ENCODE data around the gene TRAFD1.
A peak's percentile ranks its signal among the peaks of the same experiment; 100 is the strongest.

The TRAFD1 gene

DNA sequence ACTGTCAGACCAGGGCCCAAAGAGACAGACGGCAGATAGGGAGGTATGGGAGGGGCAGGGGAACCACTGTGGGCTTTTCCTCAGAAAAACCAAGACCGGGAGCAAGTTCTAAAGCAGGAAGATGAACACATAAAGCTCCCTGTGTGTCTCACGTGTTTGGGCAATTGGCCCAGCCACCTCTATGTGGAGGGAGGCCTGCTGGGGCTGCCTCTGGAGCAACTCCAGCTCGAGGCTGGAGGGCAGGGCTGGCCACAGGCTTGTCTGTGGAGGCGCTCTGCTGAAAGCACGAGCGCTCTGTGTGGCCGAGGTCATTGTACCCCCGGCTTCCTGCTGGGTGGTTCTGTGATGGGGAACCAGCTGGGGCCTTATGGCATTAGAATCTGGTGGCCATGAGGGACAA is 36.4 kb downstream of the TRAFD1 start:
- DNase-seq: no peak

DNA sequence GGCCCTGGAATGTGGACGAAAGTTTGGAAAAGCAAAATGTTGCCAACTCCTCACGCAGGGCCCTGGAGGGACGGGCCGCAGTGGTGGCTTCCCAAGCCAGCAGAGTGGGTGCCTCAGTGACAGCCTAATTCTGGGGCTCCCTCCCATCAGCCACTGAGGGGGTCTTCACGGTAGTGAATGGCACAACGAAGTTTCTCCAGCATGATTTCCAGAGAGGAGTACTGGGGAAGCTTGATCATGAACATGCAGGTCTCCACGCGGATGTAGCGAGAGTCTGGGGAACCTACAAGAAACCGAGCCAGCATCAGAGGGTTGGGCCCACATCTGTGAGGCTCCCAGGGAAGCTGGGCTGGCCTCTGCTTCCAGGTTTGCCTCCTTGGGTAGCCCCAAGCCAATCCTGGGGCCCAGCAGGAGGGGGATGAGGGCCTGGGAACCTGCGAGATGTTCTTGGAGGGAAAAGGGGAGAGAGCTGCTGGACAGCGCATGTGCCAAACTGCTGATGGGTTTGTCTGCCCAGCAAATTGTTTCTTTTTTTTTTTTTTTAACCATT is 37.0 kb downstream of the TRAFD1 start:
- DNase-seq: no peak

DNA sequence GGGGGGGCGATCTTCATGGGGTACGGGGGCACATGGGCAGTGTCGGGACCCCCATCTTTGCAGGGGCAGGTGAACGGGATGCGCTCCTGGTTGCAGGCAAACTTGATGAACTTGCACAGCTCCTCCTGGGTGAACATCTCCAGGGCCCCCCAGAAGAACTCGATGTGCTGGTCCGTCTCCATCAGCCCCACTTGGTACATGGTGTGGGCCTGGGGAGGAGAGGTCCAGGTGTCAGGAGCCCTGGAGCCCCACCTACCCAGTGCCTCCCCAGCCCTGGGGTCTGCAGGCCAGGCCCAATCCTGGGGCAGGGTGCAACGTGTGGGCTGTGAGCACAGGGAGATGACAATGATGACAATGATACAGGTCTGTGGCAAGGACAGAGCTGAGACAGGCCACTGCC is 37.7 kb downstream of the TRAFD1 start:
- DNase-seq: no peak

DNA sequence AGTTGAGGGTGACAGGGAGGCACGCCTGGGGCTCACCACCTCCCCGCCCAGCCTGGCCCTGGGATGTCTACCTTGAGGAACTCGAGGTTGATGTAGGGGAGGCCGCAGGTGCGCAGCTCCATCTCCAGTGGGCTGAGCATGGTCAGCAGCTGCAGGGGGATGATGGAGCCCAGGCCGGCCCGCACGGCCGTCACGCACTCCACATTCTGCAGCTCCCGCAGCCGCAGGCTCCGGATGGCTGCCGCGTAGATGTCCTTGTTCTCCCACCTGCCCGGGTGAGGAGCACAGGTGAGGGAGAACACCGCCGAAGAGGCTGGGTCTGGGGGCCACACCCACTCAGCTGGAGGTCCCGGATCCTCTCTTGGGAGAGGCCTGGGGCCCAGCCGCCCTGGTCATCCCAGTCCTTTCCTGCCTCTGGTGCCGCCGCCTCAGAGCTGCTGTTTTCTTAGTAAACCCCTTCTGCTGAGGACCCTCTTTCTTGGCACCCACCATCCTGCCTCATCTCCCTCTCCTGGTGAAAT is 38.2 kb downstream of the TRAFD1 start:
- DNase-seq: no peak

DNA sequence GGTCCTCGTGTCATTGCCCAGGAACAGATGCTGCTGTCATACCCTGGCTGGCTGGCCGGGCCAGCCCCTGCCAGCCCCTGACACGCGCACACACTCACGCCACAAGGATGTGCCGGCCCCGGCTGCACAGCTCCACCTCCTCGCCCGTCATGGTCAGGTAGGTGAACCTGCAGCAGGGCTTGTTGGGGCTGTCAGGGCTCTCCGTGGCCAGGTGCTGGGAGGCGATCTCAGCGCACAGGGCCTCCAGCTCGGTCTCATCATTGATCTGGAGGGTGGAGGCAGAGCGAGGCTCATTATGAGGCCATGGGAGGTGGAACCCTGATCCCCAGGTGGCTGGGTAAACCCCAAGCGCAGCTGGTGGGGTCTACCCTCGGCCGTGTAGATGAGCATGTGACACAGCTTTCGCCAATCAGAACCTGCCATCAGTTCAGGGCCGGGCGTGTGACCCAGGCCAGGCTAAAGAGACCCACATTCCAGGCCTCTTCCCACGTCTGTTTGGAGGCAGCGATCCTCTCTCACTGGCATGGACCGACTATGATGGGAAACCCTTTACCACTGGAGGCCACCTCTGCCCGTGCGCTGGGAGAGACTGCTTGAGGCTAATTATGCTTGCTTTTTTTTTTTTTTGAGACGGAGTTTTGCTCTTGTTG is 38.8 kb downstream of the TRAFD1 start:
- no peak for DNase-seq

DNA sequence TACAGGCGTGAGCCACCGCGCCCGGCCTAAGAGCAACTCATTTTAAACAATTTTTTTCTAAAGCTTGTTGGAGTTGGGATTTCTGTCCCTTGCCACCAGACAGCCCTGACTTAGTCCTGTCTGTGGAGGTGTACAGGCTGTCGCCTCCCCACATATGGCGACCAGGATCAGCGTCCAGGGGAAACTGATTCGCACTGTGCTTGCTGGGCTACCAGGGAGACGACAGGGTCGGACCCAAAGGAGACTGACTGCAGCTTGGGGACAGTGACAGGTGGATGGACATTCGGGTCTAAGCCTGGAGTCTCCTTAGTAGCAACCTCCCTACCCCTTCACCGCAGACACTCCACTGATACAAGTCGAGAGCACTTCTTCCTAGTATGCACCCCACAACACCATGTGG is 40.3 kb downstream of the TRAFD1 start:
- no peak for DNase-seq

DNA sequence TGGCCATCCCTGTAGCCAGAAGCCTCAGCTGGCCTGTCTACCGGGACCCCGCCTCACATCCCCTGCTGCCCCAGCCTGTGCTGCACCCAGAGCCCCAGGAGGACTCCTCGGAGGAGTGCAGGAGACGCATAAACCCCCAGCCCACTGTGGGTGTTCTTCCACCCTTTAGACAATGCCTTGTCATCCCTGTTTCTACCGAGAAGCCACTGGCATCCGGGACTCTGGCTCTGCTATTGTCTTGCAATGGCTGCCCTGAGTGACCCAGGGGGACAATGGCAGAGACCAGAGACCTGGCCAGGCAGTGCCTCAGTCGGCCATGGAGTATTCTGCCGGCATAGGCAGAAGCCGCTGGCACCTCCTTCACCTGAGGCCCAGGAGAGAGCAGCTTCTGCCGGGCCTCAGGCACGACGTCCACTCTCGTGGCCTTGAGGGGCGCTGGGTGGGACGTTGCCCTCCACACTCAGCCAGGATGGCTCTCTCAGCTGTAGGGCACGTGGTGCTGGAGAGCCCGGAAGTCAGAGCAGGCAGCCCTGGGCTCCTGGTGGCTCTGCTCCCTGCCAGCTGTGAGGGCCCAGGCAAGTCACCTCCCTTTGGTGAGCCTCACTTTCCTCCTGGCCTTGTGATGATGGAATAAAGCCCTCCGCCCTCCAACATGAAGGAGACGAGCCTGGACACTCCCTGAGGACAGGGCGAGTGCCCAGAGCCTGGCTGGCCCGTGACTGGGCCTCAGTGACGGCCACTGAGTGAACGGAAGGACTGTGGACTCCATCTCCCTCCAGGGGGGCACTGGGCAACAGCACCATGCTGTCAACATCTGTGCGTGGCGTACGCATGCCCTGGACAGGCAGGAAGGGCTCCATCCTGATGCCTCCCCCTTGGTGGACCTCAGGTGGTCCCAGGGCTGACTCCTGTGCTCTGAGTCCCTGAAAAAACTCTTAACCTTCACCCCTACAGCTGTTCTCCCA is 41.0 kb downstream of the TRAFD1 start:
- no peak for DNase-seq

DNA sequence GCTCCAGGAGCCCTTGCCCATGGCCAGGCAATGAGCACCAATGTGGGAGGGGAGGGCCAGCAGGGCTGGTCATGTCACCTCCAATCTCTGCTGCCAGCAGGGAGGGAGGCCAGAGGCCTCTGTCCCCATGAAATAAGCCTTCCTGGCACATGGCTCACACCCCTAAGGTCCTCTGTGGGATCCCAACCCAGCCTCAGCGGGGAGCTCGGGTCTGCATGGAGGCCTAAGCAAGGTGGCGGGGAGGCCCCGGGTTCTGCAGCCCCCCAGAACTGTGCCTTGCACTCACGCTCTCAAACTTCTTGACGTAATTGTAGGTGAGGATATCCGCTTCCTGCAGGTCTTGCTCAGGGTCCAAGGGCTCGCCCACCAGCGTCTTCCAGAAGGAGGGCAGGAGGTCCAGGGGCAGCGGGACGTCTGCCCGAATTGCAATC is 41.7 kb downstream of the TRAFD1 start:
- DNase-seq: no peak

DNA sequence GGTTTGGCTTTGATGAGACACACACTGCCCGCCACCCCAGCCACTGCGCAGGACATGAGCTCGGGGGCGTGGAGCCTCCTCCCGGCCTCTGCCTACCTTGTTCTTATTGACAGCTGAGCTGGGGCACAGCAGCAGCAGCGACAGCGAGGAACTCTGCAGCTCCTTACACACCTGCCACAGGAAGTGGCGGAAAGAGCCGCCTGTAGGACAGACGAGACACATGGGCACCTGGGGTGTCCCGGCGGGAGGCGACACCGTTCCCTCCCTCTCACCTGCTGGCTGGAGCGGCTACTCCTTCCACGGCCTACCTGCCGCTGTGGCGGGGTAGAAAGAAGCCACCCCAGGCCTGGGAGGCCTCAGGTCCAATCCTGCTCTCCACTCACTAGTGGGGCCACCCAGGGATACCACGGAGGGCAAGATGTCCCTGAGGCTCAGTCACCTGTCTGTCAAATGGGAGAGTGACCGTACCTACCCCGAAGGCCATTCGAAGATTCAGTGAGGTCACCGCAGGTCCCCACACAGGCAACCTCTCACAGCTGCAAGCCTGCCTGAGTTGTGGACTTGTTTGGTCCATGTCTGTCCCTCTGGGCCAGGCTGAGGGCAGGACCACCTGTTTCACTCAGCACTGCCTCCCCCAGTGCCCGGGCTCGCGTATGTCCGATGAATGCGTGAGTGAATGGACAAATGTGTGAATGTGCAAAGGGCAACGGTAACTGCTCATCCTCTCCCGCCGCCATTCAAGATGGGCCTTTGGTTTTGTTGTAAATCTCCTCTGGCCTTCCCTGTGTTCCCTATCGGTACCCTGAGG is 42.6 kb downstream of the TRAFD1 start:
- DNase-seq: no peak

DNA sequence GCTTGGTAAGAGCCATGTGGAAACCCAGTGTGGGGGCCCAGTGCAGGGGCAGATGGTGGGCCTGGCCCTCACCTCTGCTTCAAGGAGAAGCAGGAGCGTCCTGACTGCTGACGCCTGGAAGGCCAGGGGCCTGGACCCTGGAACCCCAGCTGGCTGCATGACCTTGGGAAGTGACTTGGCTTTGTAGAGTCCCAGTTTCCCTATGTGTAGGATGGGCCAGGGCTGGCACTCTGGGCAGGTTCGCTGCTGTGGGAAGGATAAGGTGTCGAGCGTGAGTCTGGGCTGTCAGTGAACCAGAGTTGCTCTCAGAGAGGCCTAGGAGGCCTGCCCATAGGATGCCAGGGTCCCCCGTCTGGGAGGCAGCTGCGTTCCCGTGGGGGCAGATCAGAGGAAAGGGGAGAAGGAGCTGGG is 43.2 kb downstream of the TRAFD1 start:
- DNase-seq: no peak

DNA sequence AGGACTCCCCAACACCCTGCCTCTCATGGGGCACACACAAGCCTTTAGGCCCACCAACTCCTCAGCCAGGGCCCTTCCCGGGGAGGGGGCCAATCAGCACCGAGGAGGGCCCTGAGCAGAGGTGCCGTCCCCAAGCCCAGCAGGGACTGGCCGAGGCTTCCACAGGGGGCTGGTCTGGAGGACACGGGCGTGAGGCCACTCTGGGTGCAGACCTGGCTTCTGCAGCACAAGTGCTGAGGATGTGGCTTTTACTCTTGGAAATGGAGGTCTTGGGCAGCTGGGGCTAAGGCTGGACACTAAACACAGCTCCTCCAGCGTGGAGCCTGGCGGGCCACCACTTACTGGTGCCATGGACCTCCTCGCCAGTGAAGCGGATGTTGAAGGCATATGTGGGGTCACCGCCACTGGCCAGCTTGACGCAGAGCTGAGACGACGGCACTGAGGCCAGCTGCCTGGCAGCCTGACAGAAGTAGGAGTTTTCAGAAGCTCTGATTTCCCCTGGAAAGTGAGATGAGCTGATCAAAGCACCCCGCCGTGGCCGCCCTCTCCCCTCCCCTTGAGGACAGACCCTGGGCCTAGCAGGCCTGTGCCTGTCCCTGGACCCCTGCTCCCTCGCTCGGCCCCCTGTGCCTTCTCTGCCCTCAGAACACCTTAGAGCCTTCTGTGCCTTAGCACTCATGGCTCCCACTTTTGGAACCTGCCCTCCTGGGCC is 44.0 kb downstream of the TRAFD1 start:
- no peak for DNase-seq

DNA sequence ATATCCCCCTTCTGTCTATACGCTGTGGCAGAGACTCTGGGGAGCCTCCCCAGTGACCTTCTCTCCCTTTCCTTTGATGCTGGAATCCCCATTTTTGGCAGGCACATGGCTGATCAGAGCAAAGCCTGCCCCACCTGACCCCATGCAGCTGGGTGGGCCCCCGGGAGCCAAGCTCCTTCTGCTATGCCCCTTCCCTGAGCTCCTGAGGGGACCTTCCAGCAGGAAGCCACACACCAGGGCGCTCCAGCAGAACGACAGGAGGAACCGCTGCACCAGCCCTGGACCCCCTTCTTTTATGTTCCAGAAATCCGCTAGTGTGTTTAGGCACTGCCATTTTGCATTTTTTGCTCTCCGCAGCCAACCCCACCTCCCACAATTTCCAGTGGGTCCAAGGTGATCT is 44.6 kb downstream of the TRAFD1 start:
- no peak for DNase-seq

DNA sequence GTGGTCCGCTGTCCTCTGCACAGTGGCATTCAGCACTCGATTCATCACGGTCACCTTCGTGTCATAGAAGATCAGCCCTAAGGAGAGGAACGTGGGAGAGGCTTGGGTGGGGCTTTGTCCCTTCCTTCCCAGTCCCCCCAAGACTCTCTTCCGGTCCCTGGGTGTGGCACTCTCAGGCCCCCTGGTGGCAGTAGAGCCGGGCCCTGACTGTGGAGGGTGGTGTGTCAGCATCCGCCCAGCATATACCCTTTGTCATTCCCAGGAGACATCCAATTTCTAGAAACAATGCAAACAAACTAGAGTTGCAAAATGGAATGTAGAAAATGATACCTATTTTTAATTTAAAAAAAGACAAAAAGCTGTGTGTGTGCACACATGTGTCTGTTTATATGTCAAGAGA is 45.0 kb downstream of the TRAFD1 start:
- peak; percentile 2 for DNase-seq

DNA sequence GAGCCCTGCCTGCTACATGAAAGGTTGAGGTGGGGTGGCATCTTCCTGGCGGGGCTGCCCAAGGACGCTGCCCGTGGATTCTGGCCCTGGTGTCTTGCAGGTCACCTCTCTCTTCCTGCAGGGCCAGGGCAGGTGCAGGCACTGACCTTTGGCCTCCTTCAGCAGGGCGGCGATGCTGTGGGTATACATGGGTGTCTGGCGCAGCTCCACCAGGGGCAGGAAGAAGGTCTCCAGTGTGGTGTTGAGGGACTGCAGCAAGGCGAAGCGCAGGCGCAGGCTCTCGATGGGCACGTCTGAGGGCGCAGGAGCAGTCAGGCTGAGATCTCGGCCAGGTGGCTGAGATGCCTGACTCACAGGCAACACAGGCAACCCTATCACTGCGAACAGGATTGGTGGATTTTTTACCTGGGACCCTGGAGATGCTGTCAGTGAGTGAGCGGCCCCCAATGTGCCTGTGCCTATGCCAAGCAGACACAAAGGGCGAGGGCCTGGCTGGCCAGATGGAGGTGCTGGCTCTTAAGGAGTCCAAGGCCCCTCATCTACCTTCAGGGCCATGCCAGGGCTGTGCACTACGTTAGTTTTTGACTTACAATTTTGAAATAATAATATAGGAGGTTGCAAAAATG is 45.7 kb downstream of the TRAFD1 start:
- no peak for DNase-seq

DNA sequence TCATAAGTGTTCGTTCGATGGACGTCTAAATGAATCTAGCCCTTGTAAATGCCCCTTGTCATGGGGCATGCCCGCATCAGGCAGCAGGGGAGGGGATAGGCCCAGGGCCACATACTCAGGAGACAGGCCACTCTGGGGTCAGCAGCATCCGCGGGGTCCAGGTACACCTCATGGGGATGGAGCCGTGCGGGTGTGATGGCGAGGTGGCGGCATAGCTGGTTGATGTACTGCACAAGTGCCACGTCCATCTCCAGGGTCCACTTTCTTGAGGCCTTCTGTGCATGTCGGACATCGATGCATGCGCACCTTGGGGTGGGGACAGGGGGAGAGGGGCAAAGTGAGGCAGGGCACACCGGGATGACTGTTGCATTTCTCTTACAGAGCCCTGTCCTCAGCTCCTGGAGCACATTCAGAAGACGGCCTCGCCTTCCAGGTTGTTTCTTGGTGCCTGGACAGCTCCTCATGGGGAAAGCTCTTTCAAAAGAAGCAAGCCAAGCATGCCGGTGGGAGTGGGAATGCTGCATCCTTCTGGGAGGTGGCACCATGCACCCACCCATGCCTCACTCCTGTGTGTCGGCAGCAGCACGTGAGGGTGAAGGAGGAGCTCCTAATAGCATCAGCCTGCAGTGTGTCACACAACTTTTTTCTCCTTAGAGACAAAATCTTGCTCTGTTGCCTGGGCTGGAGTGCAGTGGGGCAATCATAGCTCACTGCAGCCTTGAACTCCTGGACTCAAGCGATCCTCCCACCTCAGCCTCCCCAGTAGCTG is 47.4 kb downstream of the TRAFD1 start:
- DNase-seq: no peak

DNA sequence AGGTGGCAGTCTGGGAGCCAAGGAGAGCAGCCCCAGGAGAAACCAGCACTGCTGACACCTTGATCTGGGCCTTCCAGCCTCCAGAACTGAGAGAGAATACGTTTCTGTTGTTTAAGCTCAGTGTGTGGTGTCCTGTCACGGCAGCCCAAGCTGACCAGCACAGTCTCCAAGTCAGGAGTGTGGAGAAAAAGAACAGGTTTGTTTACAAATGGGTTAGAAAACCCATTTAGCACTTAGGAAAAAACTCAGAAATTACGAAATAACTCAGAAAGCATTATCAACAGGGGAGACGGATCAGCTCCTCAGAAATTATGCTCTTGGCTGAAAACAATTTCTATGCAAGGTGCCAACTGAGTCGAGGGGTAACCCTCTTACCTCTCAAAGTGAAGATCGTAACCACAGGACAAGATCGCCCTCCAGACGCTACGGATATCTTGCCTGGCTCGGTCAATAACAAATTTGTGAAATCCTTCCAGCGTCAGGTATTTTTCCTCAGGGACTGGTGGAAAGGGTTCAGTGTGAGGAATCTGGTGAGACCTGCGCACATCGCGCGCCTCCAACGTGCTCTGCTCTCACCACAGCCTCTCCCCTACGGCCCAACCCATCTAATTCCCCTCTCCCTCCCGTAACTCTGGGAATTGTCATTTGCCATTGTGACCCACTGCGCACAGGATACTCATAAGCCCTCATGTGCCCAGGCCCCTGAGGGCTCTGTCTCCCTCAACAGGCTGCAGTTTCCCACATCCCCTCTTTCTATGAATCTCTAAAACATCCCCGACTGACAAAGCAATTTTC is 50.2 kb downstream of the TRAFD1 start:
- DNase-seq: no peak

DNA sequence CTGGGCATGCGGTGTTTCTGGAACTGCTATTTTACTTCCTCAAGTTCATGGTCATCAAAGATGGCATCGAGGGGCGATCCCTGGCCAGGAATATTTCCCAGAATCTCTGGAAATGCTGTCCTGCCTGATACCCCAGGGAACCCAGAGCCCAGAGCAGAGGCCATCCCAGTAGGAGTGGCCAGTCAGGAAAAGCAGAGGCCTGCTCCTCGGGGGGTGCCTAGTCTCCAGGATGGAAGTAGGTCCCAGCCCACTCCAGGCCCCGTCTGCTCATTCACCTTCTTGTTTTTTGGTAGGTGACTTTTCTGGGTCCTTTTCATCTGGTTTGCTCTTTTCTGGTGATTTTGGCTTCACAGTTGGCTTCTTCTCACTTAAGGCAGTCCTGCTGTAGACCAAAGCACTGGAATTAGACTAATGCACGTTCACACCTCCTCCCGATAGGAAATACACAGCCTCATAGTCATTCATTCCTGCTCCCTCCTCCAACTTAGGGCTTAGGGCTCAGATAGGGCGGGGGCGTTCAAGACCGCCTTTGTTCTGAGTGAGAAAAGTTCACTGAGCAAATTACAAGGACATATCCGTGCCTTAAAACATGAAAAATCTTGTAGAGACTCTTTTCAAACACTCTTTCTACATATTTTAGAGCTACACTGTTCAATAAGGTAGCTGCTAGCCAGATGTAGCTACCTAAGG is 51.1 kb downstream of the TRAFD1 start:
- DNase-seq: no peak

DNA sequence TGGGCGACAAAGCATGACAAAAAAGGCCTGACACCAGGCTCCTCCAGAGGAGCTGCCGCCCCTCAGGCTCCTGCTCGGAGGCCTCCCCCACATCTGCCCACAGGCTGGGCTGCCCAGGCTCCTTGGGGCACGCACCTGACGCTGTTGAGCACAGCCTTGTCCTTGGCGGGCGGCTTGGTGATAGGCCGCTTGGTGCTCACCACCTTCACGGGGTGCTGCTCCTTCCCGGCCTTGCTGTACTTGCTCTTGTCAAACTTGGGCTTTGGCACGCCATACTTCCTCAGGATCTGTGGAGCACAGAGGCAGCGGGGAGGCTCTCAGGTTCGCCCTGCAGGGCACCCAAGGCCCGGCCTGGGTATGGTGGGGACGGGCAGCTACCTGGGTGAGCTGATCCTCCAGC is 53.4 kb downstream of the TRAFD1 start:
- DNase-seq: no peak

DNA sequence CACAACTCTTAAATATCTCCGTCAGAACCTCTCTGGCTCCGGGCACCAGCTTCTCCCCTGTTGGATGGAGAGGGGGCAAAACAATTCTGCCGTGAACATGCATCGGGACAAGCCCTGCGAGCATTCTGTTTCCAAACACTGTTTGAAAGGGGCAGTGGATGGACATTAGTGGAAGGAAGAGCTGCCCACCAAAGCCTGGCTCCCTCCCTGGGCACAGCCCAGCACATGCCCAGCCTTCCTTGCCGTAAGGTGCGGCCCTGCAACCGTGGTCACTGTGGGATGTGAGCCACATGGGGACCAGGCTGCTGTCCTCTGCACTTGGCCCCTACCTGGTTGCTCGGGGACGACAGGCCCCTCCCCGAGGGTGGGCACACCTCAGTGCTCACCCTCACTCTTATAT is 54.0 kb downstream of the TRAFD1 start:
- DNase-seq: no peak
